Esophagus muscularis mucosa (tissue), 4 donors: ENCODE measurements around the gene UGGT1. TPM values are rescaled to one million over a fixed set of nuclear protein-coding genes. Genes with fewer than 3 reads are reported as not detected.
A peak's percentile ranks its signal among the peaks of the same experiment; 100 is the strongest.

Experiments
- DNase-seq: peaks from one replicate; pipeline ENCODE4 v3.0.0-alpha.2; 2017; ENCODE audit errors: extremely low spot score
- H3K27ac ChIP-seq, 4 donors: fragments of 200-600 bp; sonication (generic); replicated peaks in 1 of 4; 1 replicate in 3 of 4; 2 replicates in 1 of 4; pipeline ENCODE4 v1.5.1; 2016 to 2019; ENCODE audit warnings: mild to moderate bottlenecking in 1 of 4
- H3K27me3 ChIP-seq, 4 donors: fragments of 200-600 bp; sonication (generic); one replicate each; pipeline versions ENCODE4 v1.5.1 to v1.6.0; 2016 to 2019
- H3K36me3 ChIP-seq, 4 donors: fragments of 200-600 bp; sonication (generic); one replicate each; pipeline ENCODE4 v1.5.1; 2016 to 2019
- H3K4me1 ChIP-seq, 4 donors: fragments of 200-600 bp; sonication (generic); one replicate each; pipeline ENCODE4 v1.5.1; 2016 to 2019
- H3K4me3 ChIP-seq, 4 donors: fragments of 200-600 bp; sonication (generic); 1 replicate in 2 of 4; 2 replicates in 2 of 4; pipeline ENCODE4 v1.5.1; 2016 to 2019; ENCODE audit warnings: mild to moderate bottlenecking in 4 of 4, moderate library complexity in 1 of 4
- H3K9me3 ChIP-seq, 4 donors: fragments of 200-600 bp; sonication (generic); 1 replicate in 3 of 4; 2 replicates in 1 of 4; pipeline ENCODE4 v1.5.1; 2016 to 2019
- EP300 ChIP-seq: sonication (generic); formaldehyde crosslinking; IDR thresholded peaks from one replicate; pipeline ENCODE4 v1.6.1; 2017; ENCODE audit warnings: antibody characterized with exemption
- POLR2A ChIP-seq: fragments of 450-650 bp; IDR thresholded peaks from one replicate; pipeline ENCODE4 v1.6.1; 2017; ENCODE audit warnings: antibody characterized with exemption, moderate library complexity, mild to moderate bottlenecking, low read depth
- POLR2AphosphoS5 ChIP-seq, 2 donors: sonication (generic); formaldehyde crosslinking; IDR thresholded peaks; one replicate each; pipeline ENCODE4 v1.6.1; 2017; ENCODE audit warnings: antibody characterized with exemption in 2 of 2
- WGBS: methylation state at CpG from one replicate; pipeline ENCODE4 v1.1.5; 2018; 5-methylcytosine and 5-hydroxymethylcytosine counted together
- intact Hi-C: fragments of 100-400 bp; cut with DNase I; formaldehyde crosslinking; loops from one replicate; pipeline ENCODE4 v1.15.1; 2023
- total RNA-seq, 4 donors: library from RNA; depleted of rRNA; stranded (reverse); fragments of >200 nt; gene quantifications; one replicate each; pipeline versions ENCODE4 v1.1.0 to v1.2.1, GENCODE V29; 2016
- TF ChIP-seq, protein P1 (sequence below), 3 experiments: fragments of 200-600 bp in 2 of 3; fragments of 450-650 bp in 1 of 3; sonication (generic) in 2 of 3; IDR thresholded peaks; one replicate each; pipeline ENCODE4 v1.5.1; 2017 to 2019; ENCODE audit warnings: antibody characterized with exemption in 3 of 3, mild to moderate bottlenecking in 2 of 3, moderate library complexity in 1 of 3

UGGT1 gene
- total RNA-seq, 4 donors from 2014 or later, result 27.0 to 32.4 (median 27.6) TPM

- TF ChIP-seq POLR2AphosphoS5 (IDR thresholded peaks at IDR 0.05), result no peak
- TF ChIP-seq POLR2A, result no peak
- TF ChIP-seq EP300, result no peak
- TF ChIP-seq, protein P1, sequence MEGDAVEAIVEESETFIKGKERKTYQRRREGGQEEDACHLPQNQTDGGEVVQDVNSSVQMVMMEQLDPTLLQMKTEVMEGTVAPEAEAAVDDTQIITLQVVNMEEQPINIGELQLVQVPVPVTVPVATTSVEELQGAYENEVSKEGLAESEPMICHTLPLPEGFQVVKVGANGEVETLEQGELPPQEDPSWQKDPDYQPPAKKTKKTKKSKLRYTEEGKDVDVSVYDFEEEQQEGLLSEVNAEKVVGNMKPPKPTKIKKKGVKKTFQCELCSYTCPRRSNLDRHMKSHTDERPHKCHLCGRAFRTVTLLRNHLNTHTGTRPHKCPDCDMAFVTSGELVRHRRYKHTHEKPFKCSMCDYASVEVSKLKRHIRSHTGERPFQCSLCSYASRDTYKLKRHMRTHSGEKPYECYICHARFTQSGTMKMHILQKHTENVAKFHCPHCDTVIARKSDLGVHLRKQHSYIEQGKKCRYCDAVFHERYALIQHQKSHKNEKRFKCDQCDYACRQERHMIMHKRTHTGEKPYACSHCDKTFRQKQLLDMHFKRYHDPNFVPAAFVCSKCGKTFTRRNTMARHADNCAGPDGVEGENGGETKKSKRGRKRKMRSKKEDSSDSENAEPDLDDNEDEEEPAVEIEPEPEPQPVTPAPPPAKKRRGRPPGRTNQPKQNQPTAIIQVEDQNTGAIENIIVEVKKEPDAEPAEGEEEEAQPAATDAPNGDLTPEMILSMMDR (IDR thresholded peaks at IDR 0.05), result no peak
- peaks cover 42 to 93% (median 76%) of the 10 kb centered on the region in 4 donors for H3K36me3 ChIP-seq
- H3K9me3 ChIP-seq, result no peaks in the 10 kb centered on the region
- DNase-seq, result no peak
- peaks cover 5 to 10% (median 8%) of the 10 kb centered on the region in 4 donors for H3K4me1 ChIP-seq
- peak overlapping the region in 1 of 4 donors; percentile 74 for H3K27ac ChIP-seq
- intact Hi-C loops, result loop anchor here (2.0 kb wide), 2 partner anchors 55 to 143 kb away; no protein-coding TSS in a partner anchor
- H3K27me3 ChIP-seq, result no peaks in the 10 kb centered on the region
- 66% methylated on average over 8 of the region's 8 CpGs for WGBS
- no peak overlapping the region for H3K4me3 ChIP-seq
These were observed 87.2 kb downstream of the UGGT1 start for GRCh38 chr2:128178149-128178649.

DNA sequence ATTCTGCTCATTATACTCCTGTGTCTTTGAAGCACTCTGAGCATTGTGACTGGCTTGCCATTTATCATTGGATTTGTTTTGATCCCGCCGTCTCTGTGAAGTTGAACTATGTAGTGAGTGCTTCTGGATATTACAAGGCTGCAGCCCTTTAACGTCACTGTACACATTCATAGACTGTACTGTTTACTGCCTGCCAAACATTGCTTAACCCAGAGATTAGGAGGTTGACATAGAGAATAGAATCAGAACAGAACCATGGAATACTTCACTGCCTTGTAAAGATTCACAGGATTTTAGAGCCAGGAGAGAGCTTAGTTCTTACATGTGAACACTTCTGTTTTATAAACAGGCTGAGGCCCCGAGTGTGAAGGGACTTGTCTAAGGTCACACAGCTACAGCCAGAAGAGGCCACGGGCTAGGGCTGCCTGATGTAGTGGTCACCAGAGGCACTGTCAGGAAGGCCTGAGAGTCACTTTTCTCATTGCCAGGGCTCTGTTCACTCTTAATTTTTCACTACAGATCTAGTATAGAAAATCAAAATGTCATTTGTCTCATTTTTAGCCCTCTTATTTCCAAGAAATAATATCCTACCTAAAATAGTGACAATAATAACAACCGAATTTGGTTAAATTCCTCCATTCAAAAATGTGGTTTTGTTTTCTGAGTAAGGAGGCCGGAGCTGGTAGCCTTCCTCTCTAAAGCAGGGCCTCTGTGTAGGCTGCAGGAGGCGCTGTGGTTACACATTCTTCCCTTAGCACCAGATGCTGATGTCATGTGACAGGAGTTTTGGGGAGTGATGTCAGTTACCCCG lies 87.9 kb downstream of the UGGT1 start:
- no peak overlapping the region for H3K4me3 ChIP-seq
- H3K9me3 ChIP-seq, result no peaks in the 10 kb centered on the region
- H3K27ac ChIP-seq, result peak overlapping the region in 3 of 4 donors; percentile 54 to 74 (median 63)
- peaks cover 5 to 12% (median 9%) of the 10 kb centered on the region in 4 donors for H3K4me1 ChIP-seq
- no peaks in the 10 kb centered on the region for H3K27me3 ChIP-seq
- peaks cover 39 to 88% (median 70%) of the 10 kb centered on the region in 4 donors for H3K36me3 ChIP-seq
- TF ChIP-seq POLR2AphosphoS5 (IDR thresholded peaks at IDR 0.05) (peak in 1 of 2 donors; percentile 30), EP300 (no peak), POLR2A (no peak)
- TF ChIP-seq, protein P1 (IDR thresholded peaks at IDR 0.05), result peak; percentile 79 to 90 (median 83)
- intact Hi-C loops, result loop anchor here (2.0 kb wide), 2 partner anchors 54 to 142 kb away; no protein-coding TSS in a partner anchor
- no peak for DNase-seq
- WGBS, result 36% methylated on average over 9 of the region's 9 CpGs

DNA sequence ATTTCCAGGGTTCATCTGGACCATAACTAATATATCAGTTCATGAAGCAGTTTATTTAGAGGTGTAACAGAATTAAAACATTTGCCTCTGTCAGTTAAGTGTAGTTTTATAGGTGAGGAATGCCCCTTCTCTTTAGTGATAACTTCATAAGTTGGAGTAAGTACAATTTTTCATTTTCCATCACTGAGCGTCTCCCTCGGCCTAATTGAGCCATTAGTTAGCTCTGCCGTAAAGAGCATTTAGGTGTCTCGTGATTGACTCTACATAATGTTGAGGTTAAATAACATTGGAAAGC lies 88.4 kb downstream of the UGGT1 start:
- TF ChIP-seq EP300, result no peak
- TF ChIP-seq POLR2A, result no peak
- no peak for TF ChIP-seq POLR2AphosphoS5 (IDR thresholded peaks at IDR 0.05)
- TF ChIP-seq, protein P1 (IDR thresholded peaks at IDR 0.05), result no peak
- 69% methylated on average over 4 of the region's 4 CpGs for WGBS
- peaks cover 33 to 85% (median 66%) of the 10 kb centered on the region in 4 donors for H3K36me3 ChIP-seq
- H3K4me1 ChIP-seq, result peaks cover 5 to 16% (median 14%) of the 10 kb centered on the region in 4 donors
- H3K27me3 ChIP-seq, result no peaks in the 10 kb centered on the region
- intact Hi-C loops, result loop anchor here (2.0 kb wide), 2 partner anchors 53 to 141 kb away; no protein-coding TSS in a partner anchor
- no peak overlapping the region for H3K4me3 ChIP-seq
- H3K9me3 ChIP-seq, result no peaks in the 10 kb centered on the region
- no peak for DNase-seq
- peak overlapping the region in 2 of 4 donors; percentile 63 to 74 for H3K27ac ChIP-seq

DNA sequence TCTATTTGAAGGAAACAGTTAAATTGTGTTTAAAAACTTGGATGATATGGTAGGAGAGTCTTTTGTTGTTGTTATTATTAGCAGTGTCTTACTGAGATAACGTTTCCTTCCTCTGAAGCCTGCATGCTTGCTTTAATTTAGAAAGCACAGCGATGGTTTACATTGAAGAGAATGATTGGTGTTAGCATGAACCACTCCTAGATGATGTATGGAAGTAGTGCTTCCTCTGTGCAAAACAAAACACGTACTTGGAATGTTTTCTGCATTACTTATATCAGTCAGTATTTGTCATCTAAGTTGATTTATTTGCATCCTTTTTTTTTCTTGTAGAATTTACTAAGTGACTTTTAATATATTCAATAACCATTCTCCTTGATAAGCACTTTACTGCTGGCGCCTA lies 89.0 kb downstream of the UGGT1 start:
- peaks cover 5 to 19% (median 15%) of the 10 kb centered on the region in 4 donors for H3K4me1 ChIP-seq
- intact Hi-C loops, result loop anchor here (5.0 kb wide), 1 partner anchor 127 kb away; no protein-coding TSS in a partner anchor
- H3K27ac ChIP-seq, result no peak overlapping the region
- H3K4me3 ChIP-seq, result no peak overlapping the region
- no peaks in the 10 kb centered on the region for H3K9me3 ChIP-seq
- TF ChIP-seq, protein P1 (IDR thresholded peaks at IDR 0.05), result no peak
- TF ChIP-seq EP300 (no peak), POLR2A (no peak), POLR2AphosphoS5 (IDR thresholded peaks at IDR 0.05) (no peak)
- no peaks in the 10 kb centered on the region for H3K27me3 ChIP-seq
- 71% methylated on average over 4 of the region's 4 CpGs for WGBS
- no peak for DNase-seq
- H3K36me3 ChIP-seq, result peaks cover 27 to 83% (median 61%) of the 10 kb centered on the region in 4 donors
